Nephron (organoid): ENCODE measurements around the gene APBA3.

Source experiments
- H3K27ac Mint-ChIP-seq, 3 experiments: 2 replicates each; pipeline ENCODE4 v1.8.0; 2020; ENCODE audit warnings: mixed read lengths in 3 of 3, mild to moderate bottlenecking in 2 of 3, moderate library complexity in 1 of 3
- H3K27me3 Mint-ChIP-seq: 2 replicates; pipeline ENCODE4 v1.8.0; 2021; ENCODE audit warnings: low read depth, mild to moderate bottlenecking, moderate library complexity, mixed read lengths
- H3K36me3 Mint-ChIP-seq: 2 replicates; pipeline ENCODE4 v1.8.0; 2020; ENCODE audit warnings: low read depth, mixed read lengths
- H3K4me1 Mint-ChIP-seq: 2 replicates; pipeline ENCODE4 v1.8.0; 2020; ENCODE audit warnings: mixed read lengths
- H3K4me3 Mint-ChIP-seq, 3 experiments: 2 replicates each; pipeline ENCODE4 v1.8.0; 2020; ENCODE audit warnings: mild to moderate bottlenecking in 3 of 3, mixed read lengths in 3 of 3, moderate library complexity in 2 of 3
- H3K9me3 Mint-ChIP-seq: 2 replicates; pipeline ENCODE4 v1.8.0; 2020; ENCODE audit warnings: mixed read lengths
- TF ChIP-seq, protein P1 (sequence below), 3 experiments: fragments of 200-600 bp; sonication (generic); IDR thresholded peaks; one replicate each; pipeline ENCODE4 v1.5.0; 2021; ENCODE audit warnings: antibody characterized with exemption in 3 of 3; ENCODE audit not compliant: unreplicated experiment in 3 of 3

Gene APBA3

DNA sequence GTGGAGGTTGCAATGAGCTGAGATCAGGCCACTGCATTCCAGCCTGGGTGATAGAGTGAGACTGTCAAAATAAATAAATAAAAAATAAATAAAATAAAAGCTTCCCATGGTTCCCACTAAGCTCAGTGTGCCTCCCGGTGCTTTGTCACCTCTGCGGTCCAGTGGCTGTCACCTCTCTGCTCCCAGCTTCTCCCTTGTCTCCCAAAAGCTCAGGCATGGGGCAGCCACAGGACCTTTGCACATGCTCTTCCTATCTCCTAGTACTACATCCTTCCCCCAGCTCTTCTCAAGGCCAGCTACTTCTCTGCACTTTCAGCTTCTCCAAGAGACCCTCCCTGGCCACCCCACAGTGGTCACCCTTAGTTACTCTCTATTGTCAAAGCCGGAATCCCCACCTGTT lies 32.3 kb upstream of the APBA3 start:
- TF ChIP-seq, protein P1, sequence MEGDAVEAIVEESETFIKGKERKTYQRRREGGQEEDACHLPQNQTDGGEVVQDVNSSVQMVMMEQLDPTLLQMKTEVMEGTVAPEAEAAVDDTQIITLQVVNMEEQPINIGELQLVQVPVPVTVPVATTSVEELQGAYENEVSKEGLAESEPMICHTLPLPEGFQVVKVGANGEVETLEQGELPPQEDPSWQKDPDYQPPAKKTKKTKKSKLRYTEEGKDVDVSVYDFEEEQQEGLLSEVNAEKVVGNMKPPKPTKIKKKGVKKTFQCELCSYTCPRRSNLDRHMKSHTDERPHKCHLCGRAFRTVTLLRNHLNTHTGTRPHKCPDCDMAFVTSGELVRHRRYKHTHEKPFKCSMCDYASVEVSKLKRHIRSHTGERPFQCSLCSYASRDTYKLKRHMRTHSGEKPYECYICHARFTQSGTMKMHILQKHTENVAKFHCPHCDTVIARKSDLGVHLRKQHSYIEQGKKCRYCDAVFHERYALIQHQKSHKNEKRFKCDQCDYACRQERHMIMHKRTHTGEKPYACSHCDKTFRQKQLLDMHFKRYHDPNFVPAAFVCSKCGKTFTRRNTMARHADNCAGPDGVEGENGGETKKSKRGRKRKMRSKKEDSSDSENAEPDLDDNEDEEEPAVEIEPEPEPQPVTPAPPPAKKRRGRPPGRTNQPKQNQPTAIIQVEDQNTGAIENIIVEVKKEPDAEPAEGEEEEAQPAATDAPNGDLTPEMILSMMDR (IDR thresholded peaks at IDR 0.05; ENCODE audit: unreplicated experiment in 3 of 3) = no peak
- Mint-ChIP-seq H3K9me3 (peaks cover 17% of the 10 kb centered on the region), H3K36me3 (no peaks in the 10 kb centered on the region)

DNA sequence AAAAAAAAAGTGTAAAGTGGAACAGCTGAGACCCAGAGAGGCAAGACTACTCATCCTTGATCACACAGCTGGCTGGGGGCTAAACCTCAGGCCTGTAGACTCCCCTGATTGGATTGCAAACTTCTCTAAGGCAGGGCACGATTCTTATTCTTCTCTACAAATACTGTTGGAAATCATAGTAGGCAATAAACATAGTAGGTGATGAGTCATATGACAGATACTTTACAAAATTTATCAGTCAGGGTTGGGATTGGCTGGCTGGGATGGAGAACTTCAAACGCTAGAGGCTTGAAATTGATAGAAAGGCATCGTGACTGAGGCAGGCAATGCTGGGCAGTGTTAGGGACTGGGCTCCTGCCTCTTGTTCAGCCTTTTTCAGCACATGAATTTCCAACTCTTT lies 30.6 kb upstream of the APBA3 start:
- peaks cover 15% of the 10 kb centered on the region for H3K9me3 Mint-ChIP-seq
- H3K36me3 Mint-ChIP-seq = no peaks in the 10 kb centered on the region
- TF ChIP-seq, protein P1 (IDR thresholded peaks at IDR 0.05; ENCODE audit: unreplicated experiment in 3 of 3) = no peak
- H3K4me1 Mint-ChIP-seq = no peaks in the 10 kb centered on the region
- no peak overlapping the region for H3K4me3 Mint-ChIP-seq
- H3K27me3 Mint-ChIP-seq = peaks cover 52% of the 10 kb centered on the region
- H3K27ac Mint-ChIP-seq = no peak overlapping the region

More for the DNA sequence above, 32.3 kb upstream of the APBA3 start:
- no peak overlapping the region for H3K4me3 Mint-ChIP-seq
- no peak overlapping the region for H3K27ac Mint-ChIP-seq
- no peaks in the 10 kb centered on the region for H3K4me1 Mint-ChIP-seq
- H3K27me3 Mint-ChIP-seq = peaks cover 48% of the 10 kb centered on the region

GRCh38 chr19:3790941-3791340 lies 29.4 kb upstream of the APBA3 start:
- Mint-ChIP-seq H3K27ac (no peak overlapping the region), H3K36me3 (no peaks in the 10 kb centered on the region), H3K9me3 (peaks cover 9% of the 10 kb centered on the region), H3K27me3 (peaks cover 53% of the 10 kb centered on the region), H3K4me1 (no peaks in the 10 kb centered on the region), H3K4me3 (no peak overlapping the region)
- TF ChIP-seq, protein P1 (IDR thresholded peaks at IDR 0.05; ENCODE audit: unreplicated experiment in 3 of 3) = no peak

DNA sequence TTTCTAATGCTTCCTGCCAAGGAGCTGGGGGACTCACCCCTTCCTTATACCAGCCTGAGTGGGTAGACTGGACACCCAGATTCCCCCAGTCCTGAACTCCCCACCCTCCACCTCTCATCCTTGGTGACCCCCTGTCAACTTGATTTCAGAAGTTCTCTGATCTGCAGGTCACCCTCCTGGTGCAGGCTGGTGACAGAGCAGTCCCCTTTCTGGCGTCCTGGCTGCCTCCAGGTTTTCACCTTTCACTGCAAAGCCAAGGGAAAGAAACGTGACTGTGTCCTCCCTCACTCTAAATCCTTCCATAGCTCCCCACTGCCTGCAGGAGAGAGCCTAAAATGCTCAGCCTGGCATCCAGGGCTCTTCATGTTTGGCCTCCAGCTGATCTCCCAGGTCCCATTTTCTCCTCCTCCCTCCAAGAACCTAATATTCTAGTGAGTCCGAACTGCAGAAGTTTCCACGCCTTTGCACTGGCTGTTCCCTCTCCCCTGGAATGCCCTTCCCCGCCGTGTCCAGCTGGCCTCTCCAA lies 28.8 kb upstream of the APBA3 start:
- Mint-ChIP-seq H3K27ac (no peak overlapping the region), H3K27me3 (peaks cover 57% of the 10 kb centered on the region), H3K36me3 (no peaks in the 10 kb centered on the region), H3K4me3 (no peak overlapping the region), H3K9me3 (peaks cover 9% of the 10 kb centered on the region), H3K4me1 (no peaks in the 10 kb centered on the region)
- TF ChIP-seq, protein P1 (IDR thresholded peaks at IDR 0.05; ENCODE audit: unreplicated experiment in 3 of 3) = no peak

DNA sequence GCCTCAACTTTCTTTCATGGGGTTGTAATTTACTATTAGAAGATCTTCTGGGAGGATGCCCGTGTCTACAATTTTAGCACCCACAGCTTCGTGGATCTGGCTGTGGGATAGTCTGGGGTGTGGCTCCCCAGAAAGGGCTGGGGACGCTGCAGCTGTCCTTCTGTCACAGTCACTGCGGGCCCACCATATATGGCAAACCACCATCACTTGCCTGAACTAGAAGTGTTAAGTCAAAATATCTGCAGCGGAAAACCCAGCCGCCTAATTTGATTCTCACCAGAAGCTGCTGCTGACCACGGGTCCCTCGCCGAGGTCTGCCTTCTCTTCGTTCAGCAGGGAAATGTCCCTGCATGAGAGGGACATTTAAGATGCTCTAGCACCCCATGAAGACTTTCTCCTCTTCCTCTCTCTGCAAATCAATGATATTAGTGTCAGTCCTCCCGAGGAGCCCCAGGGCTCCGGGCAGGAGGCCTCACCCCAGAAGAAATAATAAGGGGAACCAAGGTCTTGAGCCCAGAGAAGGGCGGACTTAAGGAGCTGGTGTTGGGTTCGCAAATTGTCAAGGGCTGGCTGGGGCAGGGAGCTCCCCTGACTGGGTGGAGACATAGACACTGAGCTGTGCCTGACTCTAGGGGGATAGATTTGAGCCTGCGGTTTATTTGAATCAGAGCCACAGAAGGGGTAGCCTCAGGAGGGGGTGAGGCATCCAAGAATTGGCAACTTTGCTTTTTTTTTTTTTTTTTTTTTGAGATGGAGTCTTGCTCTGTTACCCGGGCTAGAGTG lies 27.7 kb upstream of the APBA3 start:
- Mint-ChIP-seq H3K9me3 (peaks cover 9% of the 10 kb centered on the region), H3K4me1 (no peaks in the 10 kb centered on the region), H3K4me3 (peak overlapping the region in 1 of 3 experiments; percentile 60), H3K27me3 (peaks cover 68% of the 10 kb centered on the region), H3K36me3 (no peaks in the 10 kb centered on the region), H3K27ac (no peak overlapping the region)
- TF ChIP-seq, protein P1 (IDR thresholded peaks at IDR 0.05; ENCODE audit: unreplicated experiment in 3 of 3) = no peak
